GM13976 (cell line): Measurements from ENCODE around the gene GALNT1.

ENCODE experiments used
- DNase-seq: peaks from one replicate; pipeline ENCODE4 v3.0.0; 2012; ENCODE audit warnings: low spot score
- in situ Hi-C: fragments of 300-500 bp; cut with MboI; formaldehyde crosslinking; loops from one replicate; pipeline ENCODE4 v1.12.0; 2022; ENCODE audit warnings: low sequenced_read_pairs, mixed read lengths, inconsistent platforms; ENCODE audit not compliant: unreplicated experiment
- TF ChIP-seq, protein P1 (sequence below): IDR thresholded peaks from 2 replicates; pipeline ENCODE4 v1.5.1; 2012; ENCODE audit warnings: borderline replicate concordance, mild to moderate bottlenecking; ENCODE audit not compliant: insufficient read depth; ENCODE audit errors: extremely low read depth, missing control alignments, control extremely low read depth

The GALNT1 gene

DNA sequence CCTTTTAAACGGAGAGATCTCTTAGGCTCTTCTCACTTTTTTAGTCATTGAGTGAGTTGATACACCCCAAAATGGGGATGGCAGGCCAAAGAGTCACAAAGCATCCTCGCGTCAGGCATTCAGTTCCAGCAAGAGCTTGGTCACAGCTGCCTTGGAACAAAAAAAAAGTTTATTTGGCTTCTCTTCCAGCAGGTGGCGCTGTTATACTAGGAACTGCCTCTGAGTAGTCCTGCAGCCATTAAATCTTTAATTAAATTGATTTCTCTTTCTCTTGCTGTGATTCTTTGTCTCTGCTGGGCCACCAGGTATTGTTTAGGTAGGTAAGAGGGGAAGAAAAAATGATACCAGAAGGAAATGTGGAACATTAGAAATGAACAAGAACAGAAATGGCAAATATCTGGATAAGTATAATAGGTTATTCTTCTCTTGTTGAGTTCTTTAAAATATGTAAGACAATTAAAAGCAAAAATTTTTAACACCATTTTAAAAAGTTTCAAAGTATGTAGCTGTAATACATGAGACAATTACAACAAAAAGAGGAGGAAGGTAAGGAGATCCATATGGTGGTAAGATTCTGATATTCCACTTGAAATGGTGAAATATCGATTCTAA, 175.1 kb downstream of the GALNT1 start:
- DNase-seq: peak; percentile 71
- in situ Hi-C loops: loop anchor here (10.0 to 25.0 kb wide), 3 partner anchors 188 to 528 kb away; no protein-coding TSS in a partner anchor
- TF ChIP-seq, protein P1, sequence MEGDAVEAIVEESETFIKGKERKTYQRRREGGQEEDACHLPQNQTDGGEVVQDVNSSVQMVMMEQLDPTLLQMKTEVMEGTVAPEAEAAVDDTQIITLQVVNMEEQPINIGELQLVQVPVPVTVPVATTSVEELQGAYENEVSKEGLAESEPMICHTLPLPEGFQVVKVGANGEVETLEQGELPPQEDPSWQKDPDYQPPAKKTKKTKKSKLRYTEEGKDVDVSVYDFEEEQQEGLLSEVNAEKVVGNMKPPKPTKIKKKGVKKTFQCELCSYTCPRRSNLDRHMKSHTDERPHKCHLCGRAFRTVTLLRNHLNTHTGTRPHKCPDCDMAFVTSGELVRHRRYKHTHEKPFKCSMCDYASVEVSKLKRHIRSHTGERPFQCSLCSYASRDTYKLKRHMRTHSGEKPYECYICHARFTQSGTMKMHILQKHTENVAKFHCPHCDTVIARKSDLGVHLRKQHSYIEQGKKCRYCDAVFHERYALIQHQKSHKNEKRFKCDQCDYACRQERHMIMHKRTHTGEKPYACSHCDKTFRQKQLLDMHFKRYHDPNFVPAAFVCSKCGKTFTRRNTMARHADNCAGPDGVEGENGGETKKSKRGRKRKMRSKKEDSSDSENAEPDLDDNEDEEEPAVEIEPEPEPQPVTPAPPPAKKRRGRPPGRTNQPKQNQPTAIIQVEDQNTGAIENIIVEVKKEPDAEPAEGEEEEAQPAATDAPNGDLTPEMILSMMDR: peak; percentile 73
